ENCODE data around the gene TNP2.

DNA sequence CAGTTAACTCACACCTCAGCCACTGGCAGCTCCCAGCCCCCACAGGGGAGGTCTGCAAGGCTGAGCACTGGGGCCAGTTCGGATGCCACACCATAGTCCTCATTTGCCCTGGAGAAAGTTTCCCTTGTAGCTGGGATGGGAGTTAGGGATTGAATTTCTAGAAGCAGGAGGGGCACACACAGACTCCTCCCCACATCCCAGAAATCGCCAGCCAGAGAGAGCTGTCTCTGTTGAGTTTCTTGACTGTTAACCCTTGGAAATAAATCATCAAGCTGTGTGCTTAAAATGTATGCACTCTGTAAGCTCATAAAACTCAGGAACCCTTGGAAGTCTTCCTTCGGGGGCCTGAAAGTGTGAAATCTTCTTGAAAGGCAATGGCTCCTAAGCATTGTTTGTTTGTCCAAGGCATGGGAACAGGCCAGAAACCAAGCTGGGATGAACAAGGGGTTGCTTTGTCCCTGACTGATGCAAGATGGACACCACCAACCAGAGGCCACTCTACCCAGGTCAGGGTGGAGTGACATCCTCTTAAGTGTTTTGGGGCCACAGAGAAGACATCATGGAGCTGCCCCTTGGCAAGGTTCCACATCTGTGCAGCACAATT is 4.7 kb upstream of the TNP2 start:
- TF ChIP-seq POLR2A (IDR thresholded peaks at IDR 0.05; ENCODE audit: borderline replicate concordance, extremely low read depth, insufficient read depth, insufficient read length), result no peak
- TF ChIP-seq, protein P1, sequence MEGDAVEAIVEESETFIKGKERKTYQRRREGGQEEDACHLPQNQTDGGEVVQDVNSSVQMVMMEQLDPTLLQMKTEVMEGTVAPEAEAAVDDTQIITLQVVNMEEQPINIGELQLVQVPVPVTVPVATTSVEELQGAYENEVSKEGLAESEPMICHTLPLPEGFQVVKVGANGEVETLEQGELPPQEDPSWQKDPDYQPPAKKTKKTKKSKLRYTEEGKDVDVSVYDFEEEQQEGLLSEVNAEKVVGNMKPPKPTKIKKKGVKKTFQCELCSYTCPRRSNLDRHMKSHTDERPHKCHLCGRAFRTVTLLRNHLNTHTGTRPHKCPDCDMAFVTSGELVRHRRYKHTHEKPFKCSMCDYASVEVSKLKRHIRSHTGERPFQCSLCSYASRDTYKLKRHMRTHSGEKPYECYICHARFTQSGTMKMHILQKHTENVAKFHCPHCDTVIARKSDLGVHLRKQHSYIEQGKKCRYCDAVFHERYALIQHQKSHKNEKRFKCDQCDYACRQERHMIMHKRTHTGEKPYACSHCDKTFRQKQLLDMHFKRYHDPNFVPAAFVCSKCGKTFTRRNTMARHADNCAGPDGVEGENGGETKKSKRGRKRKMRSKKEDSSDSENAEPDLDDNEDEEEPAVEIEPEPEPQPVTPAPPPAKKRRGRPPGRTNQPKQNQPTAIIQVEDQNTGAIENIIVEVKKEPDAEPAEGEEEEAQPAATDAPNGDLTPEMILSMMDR (IDR thresholded peaks at IDR 0.05 in 2 of 3, conservative IDR thresholded peaks at IDR 0.05 in 1 of 3; ENCODE audit: borderline replicate concordance in 1 of 3, insufficient read depth in 1 of 3, low read depth in 2 of 3, low read length in 2 of 3), result no peak
- TF ChIP-seq, protein P2, sequence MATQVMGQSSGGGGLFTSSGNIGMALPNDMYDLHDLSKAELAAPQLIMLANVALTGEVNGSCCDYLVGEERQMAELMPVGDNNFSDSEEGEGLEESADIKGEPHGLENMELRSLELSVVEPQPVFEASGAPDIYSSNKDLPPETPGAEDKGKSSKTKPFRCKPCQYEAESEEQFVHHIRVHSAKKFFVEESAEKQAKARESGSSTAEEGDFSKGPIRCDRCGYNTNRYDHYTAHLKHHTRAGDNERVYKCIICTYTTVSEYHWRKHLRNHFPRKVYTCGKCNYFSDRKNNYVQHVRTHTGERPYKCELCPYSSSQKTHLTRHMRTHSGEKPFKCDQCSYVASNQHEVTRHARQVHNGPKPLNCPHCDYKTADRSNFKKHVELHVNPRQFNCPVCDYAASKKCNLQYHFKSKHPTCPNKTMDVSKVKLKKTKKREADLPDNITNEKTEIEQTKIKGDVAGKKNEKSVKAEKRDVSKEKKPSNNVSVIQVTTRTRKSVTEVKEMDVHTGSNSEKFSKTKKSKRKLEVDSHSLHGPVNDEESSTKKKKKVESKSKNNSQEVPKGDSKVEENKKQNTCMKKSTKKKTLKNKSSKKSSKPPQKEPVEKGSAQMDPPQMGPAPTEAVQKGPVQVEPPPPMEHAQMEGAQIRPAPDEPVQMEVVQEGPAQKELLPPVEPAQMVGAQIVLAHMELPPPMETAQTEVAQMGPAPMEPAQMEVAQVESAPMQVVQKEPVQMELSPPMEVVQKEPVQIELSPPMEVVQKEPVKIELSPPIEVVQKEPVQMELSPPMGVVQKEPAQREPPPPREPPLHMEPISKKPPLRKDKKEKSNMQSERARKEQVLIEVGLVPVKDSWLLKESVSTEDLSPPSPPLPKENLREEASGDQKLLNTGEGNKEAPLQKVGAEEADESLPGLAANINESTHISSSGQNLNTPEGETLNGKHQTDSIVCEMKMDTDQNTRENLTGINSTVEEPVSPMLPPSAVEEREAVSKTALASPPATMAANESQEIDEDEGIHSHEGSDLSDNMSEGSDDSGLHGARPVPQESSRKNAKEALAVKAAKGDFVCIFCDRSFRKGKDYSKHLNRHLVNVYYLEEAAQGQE (IDR thresholded peaks at IDR 0.05; ENCODE audit: low read depth), result no peak
- TF ChIP-seq YY1 (IDR thresholded peaks at IDR 0.05; ENCODE audit: extremely low read depth, insufficient replicate concordance, low read depth, low read length), result no peak
- no peak for TF ChIP-seq FOSL1 (IDR thresholded peaks at IDR 0.05; ENCODE audit: low read depth)
- no peak for TF ChIP-seq SIN3A (IDR thresholded peaks at IDR 0.05; ENCODE audit: low read depth)
- TF ChIP-seq TCF7L2 (IDR thresholded peaks at IDR 0.05; ENCODE audit: borderline replicate concordance, extremely low read depth, insufficient read depth, insufficient read length), result no peak
- no peak for TF ChIP-seq EZH2phosphoT487 (IDR thresholded peaks at IDR 0.05; ENCODE audit: borderline replicate concordance)
- no peak for TF ChIP-seq EGR1 (IDR thresholded peaks at IDR 0.05; ENCODE audit: low read depth)
- no peak for TF ChIP-seq JUND (IDR thresholded peaks at IDR 0.05)
- no peak for TF ChIP-seq POLR2AphosphoS5 (IDR thresholded peaks at IDR 0.05; ENCODE audit: low read depth, low read length)
- TF ChIP-seq EZH2 (IDR thresholded peaks at IDR 0.05), result no peak
